ENCODE measurements around the gene TXNDC11. TPM values are rescaled to one million over a fixed set of nuclear protein-coding genes. Genes with fewer than 3 reads are reported as not detected.

TXNDC11 gene
- total and polyA plus RNA-seq, 3 donors from 2014 or later, result 34.4 to 45.3 (median 42.3) TPM

DNA sequence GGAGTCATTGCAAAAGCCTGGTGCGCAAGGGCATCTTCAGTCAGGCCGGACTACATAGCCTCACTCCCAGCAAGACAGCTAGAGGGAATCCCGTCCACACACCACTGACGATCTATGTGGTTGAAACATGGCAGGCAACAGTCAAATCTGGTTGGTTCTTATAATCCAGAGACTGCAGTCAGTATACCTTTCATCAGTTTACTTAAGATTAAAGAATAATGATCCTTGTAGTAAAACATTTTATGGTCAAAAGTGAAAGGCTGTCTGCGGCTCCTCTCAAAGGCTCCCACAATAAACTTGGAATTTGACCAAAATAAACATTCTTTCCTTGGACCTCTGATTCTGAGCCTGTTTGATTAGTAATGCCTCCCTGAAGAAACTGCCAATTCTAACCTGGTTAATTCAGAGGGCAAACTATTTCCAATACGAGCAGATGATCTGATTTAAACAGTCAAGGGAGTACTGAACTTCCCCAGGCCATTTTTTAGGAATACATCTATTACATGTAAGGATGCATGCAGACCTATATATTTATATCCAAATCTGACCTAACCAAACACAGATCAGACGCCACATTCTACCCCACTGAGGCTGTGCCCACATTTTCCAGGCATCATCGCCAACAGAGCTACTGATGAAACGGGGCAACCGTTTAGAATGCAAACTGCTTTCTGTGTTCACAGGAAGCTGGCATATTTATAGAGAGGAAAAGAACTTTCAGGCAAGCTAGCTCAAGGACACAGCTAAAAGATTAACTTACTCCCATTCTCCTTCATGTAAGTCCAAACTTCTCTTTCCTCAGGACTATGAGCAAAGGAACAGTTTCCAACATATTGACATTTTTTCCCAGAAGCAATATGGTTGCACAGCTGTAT, 15.3 kb upstream of the TXNDC11 start:
- intact Hi-C loops (cut with DNase I; ENCODE audit: low total_unique reads), result no loop called here
- 30 to 44% methylated on average over 10 of the region's 10 CpGs for WGBS, 2 donors
- Histone ChIP-seq H3K9me3 (no peaks in the 10 kb centered on the region), H3K36me3 (ENCODE audit: low read depth, missing control alignments) (no peaks in the 10 kb centered on the region), H3K27me3 (no peaks in the 10 kb centered on the region), H3K4me1 (peaks cover 12% of the 10 kb centered on the region), H3K27ac (peak overlapping the region in 1 of 2 donors; percentile 34), H3K4me3 (no peak overlapping the region)
- no peak for TF ChIP-seq CTCF (IDR thresholded peaks at IDR 0.05)
- peak; percentile 67 for DNase-seq

DNA sequence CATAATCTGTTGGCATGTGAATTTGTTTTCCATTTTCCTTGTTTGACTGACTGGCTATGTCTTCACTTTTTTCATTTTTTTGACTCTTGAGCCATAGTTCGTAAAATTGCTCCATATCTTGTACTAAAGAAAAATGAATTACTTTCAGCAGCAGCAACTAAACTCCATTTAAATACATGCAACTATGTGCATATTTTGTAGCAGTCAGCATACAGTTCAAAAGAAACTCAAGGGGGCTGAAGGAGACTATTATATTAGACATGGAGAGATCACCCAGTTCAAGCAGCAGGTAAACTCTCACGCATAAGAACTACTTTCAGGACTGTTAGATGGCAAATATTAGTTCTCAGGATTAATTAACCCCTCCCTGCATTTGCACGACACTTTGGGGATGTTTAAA, 13.6 kb upstream of the TXNDC11 start:
- intact Hi-C loops (cut with DNase I; ENCODE audit: low total_unique reads), result no loop called here
- H3K9me3 ChIP-seq, result no peaks in the 10 kb centered on the region
- peaks cover 12% of the 10 kb centered on the region for H3K4me1 ChIP-seq
- TF ChIP-seq POLR2A (IDR thresholded peaks at IDR 0.05) (no peak), CTCF (IDR thresholded peaks at IDR 0.05) (no peak)
- no peak overlapping the region for H3K27ac ChIP-seq
- 76 to 88% methylated on average over 3 of the region's 3 CpGs for WGBS, 2 donors
- DNase-seq, result no peak
- H3K4me3 ChIP-seq, result no peak overlapping the region
- no peaks in the 10 kb centered on the region for H3K27me3 ChIP-seq
- no peaks in the 10 kb centered on the region for H3K36me3 ChIP-seq (ENCODE audit: low read depth, missing control alignments)

GRCh38 chr16:11755022-11755760, 12.5 kb upstream of the TXNDC11 start:
- H3K4me3 ChIP-seq, result no peak overlapping the region
- no peaks in the 10 kb centered on the region for H3K9me3 ChIP-seq
- H3K36me3 ChIP-seq (ENCODE audit: low read depth, missing control alignments), result no peaks in the 10 kb centered on the region
- TF ChIP-seq POLR2A (IDR thresholded peaks at IDR 0.05), result no peak
- no peak for TF ChIP-seq CTCF (IDR thresholded peaks at IDR 0.05)
- H3K27ac ChIP-seq, result no peak overlapping the region
- H3K4me1 ChIP-seq, result peaks cover 12% of the 10 kb centered on the region
- DNase-seq, result no peak
- H3K27me3 ChIP-seq, result no peaks in the 10 kb centered on the region
- intact Hi-C loops (cut with DNase I; ENCODE audit: low total_unique reads), result no loop called here
- WGBS, 2 donors, result 91 to 93% methylated on average over 13 of the region's 13 CpGs

- TF ChIP-seq CTCF (IDR thresholded peaks at IDR 0.05) (no peak), POLR2A (IDR thresholded peaks at IDR 0.05) (no peak)
- Histone ChIP-seq H3K4me3 (no peak overlapping the region), H3K4me1 (peaks cover 4% of the 10 kb centered on the region), H3K27me3 (no peaks in the 10 kb centered on the region), H3K27ac (no peak overlapping the region), H3K9me3 (no peaks in the 10 kb centered on the region), H3K36me3 (ENCODE audit: low read depth, missing control alignments) (no peaks in the 10 kb centered on the region)
- WGBS, 2 donors, result 89 to 94% methylated on average over 3 of the region's 3 CpGs
- intact Hi-C loops (cut with DNase I; ENCODE audit: low total_unique reads), result no loop called here
- no peak for DNase-seq
Measured at GRCh38 chr16:11752856-11753255, 10.2 kb upstream of the TXNDC11 start.

Data from testis (tissue), 3 donors.